ENCODE data around the gene TSPAN33. TPM values are rescaled to one million over a fixed set of nuclear protein-coding genes. Genes with fewer than 3 reads are reported as not detected.
"Not testable (repeated sequence)": the region's sequence is repeated elsewhere in the genome, so short reads cannot be mapped to it uniquely, and the experiment has no call there.

Gene TSPAN33
- polyA plus RNA-seq, 1 of the 3 experiments (the other 2 are of a cell fraction): 6.9 TPM

GRCh38 chr7:129213828-129214227 is 69.3 kb downstream of the TSPAN33 start (continued):
- TF ChIP-seq, protein P1, sequence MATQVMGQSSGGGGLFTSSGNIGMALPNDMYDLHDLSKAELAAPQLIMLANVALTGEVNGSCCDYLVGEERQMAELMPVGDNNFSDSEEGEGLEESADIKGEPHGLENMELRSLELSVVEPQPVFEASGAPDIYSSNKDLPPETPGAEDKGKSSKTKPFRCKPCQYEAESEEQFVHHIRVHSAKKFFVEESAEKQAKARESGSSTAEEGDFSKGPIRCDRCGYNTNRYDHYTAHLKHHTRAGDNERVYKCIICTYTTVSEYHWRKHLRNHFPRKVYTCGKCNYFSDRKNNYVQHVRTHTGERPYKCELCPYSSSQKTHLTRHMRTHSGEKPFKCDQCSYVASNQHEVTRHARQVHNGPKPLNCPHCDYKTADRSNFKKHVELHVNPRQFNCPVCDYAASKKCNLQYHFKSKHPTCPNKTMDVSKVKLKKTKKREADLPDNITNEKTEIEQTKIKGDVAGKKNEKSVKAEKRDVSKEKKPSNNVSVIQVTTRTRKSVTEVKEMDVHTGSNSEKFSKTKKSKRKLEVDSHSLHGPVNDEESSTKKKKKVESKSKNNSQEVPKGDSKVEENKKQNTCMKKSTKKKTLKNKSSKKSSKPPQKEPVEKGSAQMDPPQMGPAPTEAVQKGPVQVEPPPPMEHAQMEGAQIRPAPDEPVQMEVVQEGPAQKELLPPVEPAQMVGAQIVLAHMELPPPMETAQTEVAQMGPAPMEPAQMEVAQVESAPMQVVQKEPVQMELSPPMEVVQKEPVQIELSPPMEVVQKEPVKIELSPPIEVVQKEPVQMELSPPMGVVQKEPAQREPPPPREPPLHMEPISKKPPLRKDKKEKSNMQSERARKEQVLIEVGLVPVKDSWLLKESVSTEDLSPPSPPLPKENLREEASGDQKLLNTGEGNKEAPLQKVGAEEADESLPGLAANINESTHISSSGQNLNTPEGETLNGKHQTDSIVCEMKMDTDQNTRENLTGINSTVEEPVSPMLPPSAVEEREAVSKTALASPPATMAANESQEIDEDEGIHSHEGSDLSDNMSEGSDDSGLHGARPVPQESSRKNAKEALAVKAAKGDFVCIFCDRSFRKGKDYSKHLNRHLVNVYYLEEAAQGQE (IDR thresholded peaks at IDR 0.05; ENCODE audit: low read depth, low read length): no peak
- TF ChIP-seq GABPA (IDR thresholded peaks at IDR 0.05; ENCODE audit: low read depth): no peak
- TF ChIP-seq YY1 (IDR thresholded peaks at IDR 0.05; ENCODE audit: low read depth): no peak

DNA sequence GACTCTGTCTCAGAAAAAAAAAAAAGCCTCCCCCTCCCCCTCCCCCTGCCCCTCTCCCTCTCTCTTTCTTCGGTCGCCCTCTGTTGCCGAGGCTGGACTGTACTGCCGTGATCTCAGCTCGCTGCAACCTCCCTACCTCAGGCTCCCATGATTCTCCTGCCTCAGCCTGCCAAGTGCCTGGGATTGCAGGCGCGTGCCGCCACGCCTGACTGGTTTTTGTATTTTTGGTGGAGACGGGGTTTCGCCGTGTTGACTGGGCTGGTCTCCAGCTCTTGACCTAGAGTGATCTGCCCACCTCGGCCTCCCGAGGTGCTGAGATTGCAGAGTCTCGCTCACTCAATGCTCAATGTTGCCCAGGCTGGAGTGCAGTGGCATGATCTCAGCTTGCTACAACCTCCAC is 71.2 kb downstream of the TSPAN33 start:
- H2AFZ ChIP-seq (ENCODE audit: low read depth); H3K4me2 ChIP-seq; H3K4me1 ChIP-seq (ENCODE audit: control insufficient read depth in 1 of 2, insufficient read depth in 2 of 2, low read depth in 1 of 2, low read length in 1 of 2); H3K4me3 ChIP-seq (ENCODE audit: low read depth in 2 of 2, low read length in 1 of 2); DNase-seq; H3K79me2 ChIP-seq (ENCODE audit: insufficient read depth); H4K20me1 ChIP-seq (ENCODE audit: insufficient read depth); H3K9me3 ChIP-seq; H3F3A ChIP-seq (replicated peaks; ENCODE audit: insufficient read depth); H3K27ac ChIP-seq (ENCODE audit: low read depth in 2 of 2, low read length in 1 of 2); POLR2A ChIA-PET; H3K9ac ChIP-seq; H3K27me3 ChIP-seq (ENCODE audit: insufficient read depth); H3K9me2 ChIP-seq: not testable (repeated sequence)
- WGBS (ENCODE audit: low lambda C conversion rate): 94% methylated on average over 15 of the region's 15 CpGs
- CTCF ChIA-PET: interaction anchor here (0.9 to 14.2 kb wide), 4 partner anchors 33 to 85 kb away, joined by 3 to 385 read pairs (median 26); no protein-coding TSS in a partner anchor
- peaks cover 11 to 18% of the 10 kb centered on the region in 2 experiments for H3K36me3 ChIP-seq (replicated peaks in 1 of 2; ENCODE audit: control insufficient read depth in 1 of 2, insufficient read depth in 2 of 2, low read length in 1 of 2)

GRCh38 chr7:129216101-129216715 is 71.7 kb downstream of the TSPAN33 start:
- H3F3A ChIP-seq (replicated peaks; ENCODE audit: insufficient read depth); H3K27me3 ChIP-seq (ENCODE audit: insufficient read depth); H3K4me1 ChIP-seq (ENCODE audit: control insufficient read depth in 1 of 2, insufficient read depth in 2 of 2, low read depth in 1 of 2, low read length in 1 of 2); POLR2A ChIA-PET; DNase-seq; H3K4me3 ChIP-seq (ENCODE audit: low read depth in 2 of 2, low read length in 1 of 2); H3K9ac ChIP-seq; H3K27ac ChIP-seq (ENCODE audit: low read depth in 2 of 2, low read length in 1 of 2); H3K9me2 ChIP-seq; H3K79me2 ChIP-seq (ENCODE audit: insufficient read depth); H3K4me2 ChIP-seq; H2AFZ ChIP-seq (ENCODE audit: low read depth); H3K9me3 ChIP-seq; H4K20me1 ChIP-seq (ENCODE audit: insufficient read depth): not testable (repeated sequence)
- CTCF ChIA-PET: interaction anchor here (0.9 to 14.2 kb wide), 4 partner anchors 33 to 85 kb away, joined by 3 to 385 read pairs (median 26); no protein-coding TSS in a partner anchor
- whole genome bisulfite sequencing (ENCODE audit: low lambda C conversion rate): 84% methylated on average over 10 of the region's 34 CpGs
- peaks cover 6 to 14% of the 10 kb centered on the region in 2 experiments for H3K36me3 ChIP-seq (replicated peaks in 1 of 2; ENCODE audit: control insufficient read depth in 1 of 2, insufficient read depth in 2 of 2, low read length in 1 of 2)

DNA sequence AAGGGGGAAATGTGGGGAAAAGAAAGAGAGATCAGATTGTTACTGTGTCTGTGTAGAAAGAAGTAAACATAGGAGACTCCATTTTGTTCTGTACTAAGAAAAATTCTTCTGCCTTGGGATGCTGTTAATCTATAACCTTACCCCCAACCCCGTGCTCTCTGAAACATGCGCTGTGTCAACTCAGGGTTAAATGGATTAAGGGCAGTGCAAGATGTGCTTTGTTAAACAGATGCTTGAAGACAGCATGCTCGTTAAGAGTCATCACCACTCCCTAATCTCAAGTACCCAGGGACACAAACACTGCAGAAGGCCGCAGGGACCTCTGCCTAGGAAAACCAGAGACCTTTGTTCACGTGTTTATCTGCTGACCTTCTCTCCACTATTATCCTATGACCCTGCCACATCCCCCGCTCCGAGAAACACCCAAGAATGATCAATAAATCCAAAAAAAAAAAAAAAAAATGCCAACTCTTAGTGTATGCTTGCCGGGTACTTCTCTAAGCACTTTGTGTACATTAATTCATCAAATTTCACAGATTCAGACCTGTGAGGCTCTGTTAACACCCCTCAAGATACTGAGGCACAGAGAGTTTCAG is 72.4 kb downstream of the TSPAN33 start:
- 60% methylated on average over 8 of the region's 8 CpGs for WGBS (ENCODE audit: low lambda C conversion rate)
- H3F3A ChIP-seq (replicated peaks; ENCODE audit: insufficient read depth); H3K9me2 ChIP-seq; H3K9me3 ChIP-seq; H4K20me1 ChIP-seq (ENCODE audit: insufficient read depth); H2AFZ ChIP-seq (ENCODE audit: low read depth); H3K4me3 ChIP-seq (ENCODE audit: low read depth in 2 of 2, low read length in 1 of 2); H3K36me3 ChIP-seq (replicated peaks in 1 of 2; ENCODE audit: control insufficient read depth in 1 of 2, insufficient read depth in 2 of 2, low read length in 1 of 2); H3K4me1 ChIP-seq (ENCODE audit: control insufficient read depth in 1 of 2, insufficient read depth in 2 of 2, low read depth in 1 of 2, low read length in 1 of 2); H3K79me2 ChIP-seq (ENCODE audit: insufficient read depth); H3K4me2 ChIP-seq; H3K9ac ChIP-seq; DNase-seq; POLR2A ChIA-PET; H3K27me3 ChIP-seq (ENCODE audit: insufficient read depth); H3K27ac ChIP-seq (ENCODE audit: low read depth in 2 of 2, low read length in 1 of 2): not testable (repeated sequence)
- CTCF ChIA-PET: interaction anchor here (1.7 to 8.6 kb wide), 20 partner anchors 13 to 431 kb away, joined by 4 to 363 read pairs (median 32); partner anchors contain the start of gene SMO
